HG02938 (cell line): ENCODE results near the gene PALD1.

Experiments
- ATAC-seq: cut with Tn5 transposase; IDR thresholded peaks from one replicate; pipeline ENCODE4 v1.9.1; 2021; ENCODE audit warnings: mild to moderate bottlenecking, moderate library complexity; ENCODE audit not compliant: unreplicated experiment

PALD1 gene

GRCh38 chr10:70504521-70505358, 26.2 kb downstream of the PALD1 start:
- no peak for ATAC-seq

GRCh38 chr10:70505908-70506307, 27.3 kb downstream of the PALD1 start:
- no peak for ATAC-seq

GRCh38 chr10:70507966-70508365, 29.4 kb downstream of the PALD1 start:
- ATAC-seq = no peak

GRCh38 chr10:70508912-70509756, 30.6 kb downstream of the PALD1 start:
- no peak for ATAC-seq

GRCh38 chr10:70509757-70510147, 31.2 kb downstream of the PALD1 start:
- no peak for ATAC-seq

GRCh38 chr10:70510453-70510852, 31.9 kb downstream of the PALD1 start:
- ATAC-seq = no peak

- no peak for ATAC-seq
Observed at GRCh38 chr10:70510904-70511303, 32.3 kb downstream of the PALD1 start.

- ATAC-seq = no peak
Observed at GRCh38 chr10:70512149-70512639, 33.6 kb downstream of the PALD1 start.

- no peak for ATAC-seq
Observed at GRCh38 chr10:70513848-70514309, 35.3 kb downstream of the PALD1 start.

GRCh38 chr10:70514591-70514990, 36.0 kb downstream of the PALD1 start:
- ATAC-seq = no peak

GRCh38 chr10:70515035-70515667, 36.6 kb downstream of the PALD1 start:
- no peak for ATAC-seq

GRCh38 chr10:70518695-70519094, 40.1 kb downstream of the PALD1 start:
- no peak for ATAC-seq

- ATAC-seq = no peak
Observed at GRCh38 chr10:70523057-70523456, 44.5 kb downstream of the PALD1 start.

- no peak for ATAC-seq
Observed at GRCh38 chr10:70523549-70523948, 45.0 kb downstream of the PALD1 start.

- ATAC-seq = no peak
Observed at GRCh38 chr10:70528314-70528713, 49.7 kb downstream of the PALD1 start.

GRCh38 chr10:70528741-70529362, 50.3 kb downstream of the PALD1 start:
- no peak for ATAC-seq

- no peak for ATAC-seq
Observed at GRCh38 chr10:70529848-70530247, 51.3 kb downstream of the PALD1 start.

- ATAC-seq = no peak
Observed at GRCh38 chr10:70530315-70530714, 51.7 kb downstream of the PALD1 start.

GRCh38 chr10:70532554-70533188, 54.1 kb downstream of the PALD1 start:
- ATAC-seq = no peak

- ATAC-seq = no peak
Observed at GRCh38 chr10:70533189-70533558, 54.6 kb downstream of the PALD1 start.
